Hematopoietic multipotent progenitor cell treated with erythropoietin and hydrocortisone succinate and interleukin-3 and kit ligand, for 8 days (in vitro differentiated cells): ENCODE data around the gene GCG.

ENCODE experiments used
- DNase-seq: peaks from one replicate; pipeline ENCODE4 v3.0.0-alpha.2; 2015

Gene GCG

GRCh38 chr2:162152147-162152546, at the start of gene GCG:
Gene GCG (minus strand): TSS chr2:162152247. CDS start chr2:162149178, 3,069 bp downstream.
- no peak for DNase-seq

GRCh38 chr2:162200636-162201035, 48.6 kb upstream of the GCG start:
- no peak for DNase-seq

- DNase-seq, result no peak
Observed at GRCh38 chr2:162199913-162200312, 47.9 kb upstream of the GCG start.

- no peak for DNase-seq
Observed at GRCh38 chr2:162198239-162198638, 46.2 kb upstream of the GCG start.

- DNase-seq, result no peak
Observed at GRCh38 chr2:162197069-162197825, 45.2 kb upstream of the GCG start.

- DNase-seq, result no peak
Observed at GRCh38 chr2:162196638-162197037, 44.6 kb upstream of the GCG start.

- DNase-seq, result no peak
Observed at GRCh38 chr2:162188451-162188850, 36.4 kb upstream of the GCG start.

- DNase-seq, result no peak
Observed at GRCh38 chr2:162185541-162186232, 33.6 kb upstream of the GCG start.

- DNase-seq, result no peak
Observed at GRCh38 chr2:162184821-162185450, 32.9 kb upstream of the GCG start.

- DNase-seq, result no peak
Observed at GRCh38 chr2:162184359-162184758, 32.3 kb upstream of the GCG start.

- no peak for DNase-seq
Observed at GRCh38 chr2:162182395-162182794, 30.3 kb upstream of the GCG start.

GRCh38 chr2:162177301-162177700, 25.3 kb upstream of the GCG start:
- DNase-seq, result no peak

GRCh38 chr2:162175714-162176113, 23.7 kb upstream of the GCG start:
- DNase-seq, result no peak

GRCh38 chr2:162174746-162175145, 22.7 kb upstream of the GCG start:
- no peak for DNase-seq

- DNase-seq, result no peak
Observed at GRCh38 chr2:162172802-162173370, 20.8 kb upstream of the GCG start.

- DNase-seq, result no peak
Observed at GRCh38 chr2:162166745-162167144, 14.7 kb upstream of the GCG start.

GRCh38 chr2:162166174-162166573, 14.1 kb upstream of the GCG start:
- no peak for DNase-seq

GRCh38 chr2:162164802-162165201, 12.8 kb upstream of the GCG start:
- no peak for DNase-seq

- no peak for DNase-seq
Observed at GRCh38 chr2:162159446-162159845, 7.4 kb upstream of the GCG start.

- DNase-seq, result no peak
Observed at GRCh38 chr2:162156149-162156548, 4.1 kb upstream of the GCG start.

GRCh38 chr2:162155093-162155492, 3.0 kb upstream of the GCG start:
- DNase-seq, result no peak

- DNase-seq, result peak; percentile 68
Observed at GRCh38 chr2:162153608-162154224, 1.7 kb upstream of the GCG start.

GRCh38 chr2:162149940-162150339, 2.1 kb downstream of the GCG start:
- no peak for DNase-seq
